Mesendoderm (in vitro differentiated cells): ENCODE results near the gene CLECL1.
"Not testable (repeated sequence)": the region's sequence is repeated elsewhere in the genome, so short reads cannot be mapped to it uniquely, and the experiment has no call there.

ENCODE experiments used
- DNase-seq: peaks from one replicate; pipeline ENCODE4 v3.0.0; 2013
- H2AK5ac ChIP-seq: 2 replicates; pipeline ENCODE4 v1.6.1; 2013; ENCODE audit warnings: low read length, inconsistent platforms
- H2BK120ac ChIP-seq: 2 replicates; pipeline ENCODE4 v1.6.1; 2013; ENCODE audit warnings: low read depth, mild to moderate bottlenecking, low read length, moderate library complexity, mixed read lengths
- H2BK15ac ChIP-seq: replicated peaks from 2 replicates; pipeline ENCODE4 v1.6.1; 2013; ENCODE audit warnings: low read depth, mild to moderate bottlenecking, moderate library complexity
- H2BK5ac ChIP-seq: 2 replicates; pipeline ENCODE4 v1.6.1; 2013; ENCODE audit warnings: low read length, inconsistent platforms
- H3K18ac ChIP-seq: 2 replicates; pipeline ENCODE4 v1.6.1; 2013; ENCODE audit warnings: mild to moderate bottlenecking, low read length, mixed read lengths
- H3K23ac ChIP-seq: one replicate; pipeline ENCODE4 v1.6.1; 2013; ENCODE audit warnings: low read length
- H3K27ac ChIP-seq: 2 replicates; pipeline ENCODE4 v1.5.1; 2013; ENCODE audit warnings: low read depth, mild to moderate bottlenecking, inconsistent platforms, low read length, moderate library complexity
- H3K27me3 ChIP-seq: 2 replicates; pipeline ENCODE4 v1.6.1; 2013; ENCODE audit warnings: low read length, control low read depth, mild to moderate bottlenecking, inconsistent platforms; ENCODE audit not compliant: insufficient read depth, poor library complexity
- H3K36me3 ChIP-seq: 2 replicates; pipeline ENCODE4 v1.6.1; 2013; ENCODE audit warnings: low read length, inconsistent platforms; ENCODE audit not compliant: control insufficient read depth, insufficient read depth
- H3K4ac ChIP-seq: one replicate; pipeline ENCODE4 v1.6.1; 2013; ENCODE audit warnings: low read depth, mild to moderate bottlenecking, low read length, moderate library complexity
- H3K4me1 ChIP-seq: 2 replicates; pipeline ENCODE4 v1.6.1; 2013; ENCODE audit warnings: low read depth, low read length, inconsistent platforms; ENCODE audit not compliant: control insufficient read depth
- H3K4me2 ChIP-seq: 2 replicates; pipeline ENCODE4 v1.6.1; 2013; ENCODE audit warnings: low read length
- H3K4me3 ChIP-seq: 2 replicates; pipeline ENCODE4 v1.5.1; 2013; ENCODE audit warnings: mild to moderate bottlenecking, low read length
- H3K56ac ChIP-seq: one replicate; pipeline ENCODE4 v1.6.1; 2013; ENCODE audit warnings: low read length
- H3K79me1 ChIP-seq: 2 replicates; pipeline ENCODE4 v1.6.1; 2013; ENCODE audit warnings: low read length, inconsistent platforms
- H3K79me2 ChIP-seq: 2 replicates; pipeline ENCODE4 v1.6.1; 2013; ENCODE audit warnings: mild to moderate bottlenecking, low read length; ENCODE audit not compliant: control insufficient read depth, insufficient read depth
- H3K9ac ChIP-seq: 2 replicates; pipeline ENCODE4 v1.6.1; 2013; ENCODE audit warnings: low read length, inconsistent platforms
- H4K5ac ChIP-seq: one replicate; pipeline ENCODE4 v1.6.1; 2013; ENCODE audit warnings: low read length
- H4K8ac ChIP-seq: one replicate; pipeline ENCODE4 v1.6.1; 2013; ENCODE audit warnings: low read depth, mild to moderate bottlenecking, control low read depth, low read length, moderate library complexity
- WGBS: extraction: QIAGEN DNeasy Blood & Tissue Kit; methylation state at CpG from one replicate; pipeline ENCODE4 v1.1.7; 2013; ENCODE audit warnings: low lambda C conversion rate, missing lambda C conversion rate; ENCODE audit not compliant: insufficient coverage; ENCODE audit errors: extremely low coverage; 5-methylcytosine and 5-hydroxymethylcytosine counted together

Gene CLECL1

DNA sequence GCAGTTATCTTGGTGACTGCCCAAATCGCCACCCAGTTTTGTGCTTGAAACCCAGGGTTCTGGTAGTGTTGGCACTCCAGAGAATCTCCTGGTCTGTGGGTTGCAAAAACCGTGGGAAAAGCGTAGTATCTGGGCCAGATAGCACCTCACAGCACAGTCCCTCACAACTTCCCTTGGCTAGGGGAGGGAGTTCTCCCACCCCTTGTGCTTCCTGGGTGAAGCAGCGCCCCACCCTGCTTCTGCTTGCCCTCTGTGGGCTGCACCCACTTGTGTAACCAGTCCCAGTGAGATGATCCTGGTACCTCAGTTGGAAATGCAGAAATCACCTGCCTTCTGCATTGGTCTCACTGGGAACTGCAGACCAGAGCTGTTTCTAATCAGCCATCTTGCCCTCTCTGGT is 47.0 kb downstream of the CLECL1 start:
- no peak overlapping the region for H3K4me2 ChIP-seq
- H3K27me3 ChIP-seq, result no peaks in the 10 kb centered on the region
- H3K4ac ChIP-seq, result no peak overlapping the region
- no CpG with 5 or more reads among the region's 4 CpGs for WGBS
- H4K8ac ChIP-seq, result no peak overlapping the region
- H3K9ac ChIP-seq, result no peak overlapping the region
- no peak overlapping the region for H3K4me3 ChIP-seq
- H3K23ac ChIP-seq, result no peak overlapping the region
- no peaks in the 10 kb centered on the region for H3K79me2 ChIP-seq
- H2AK5ac ChIP-seq, result no peak overlapping the region
- no peaks in the 10 kb centered on the region for H3K4me1 ChIP-seq
- H2BK5ac ChIP-seq, result no peak overlapping the region
- DNase-seq, result no peak
- H3K27ac ChIP-seq, result no peak overlapping the region
- no peak overlapping the region for H3K56ac ChIP-seq
- H2BK15ac ChIP-seq, result no peak overlapping the region
- no peak overlapping the region for H4K5ac ChIP-seq
- H3K36me3 ChIP-seq, result no peaks in the 10 kb centered on the region
- no peak overlapping the region for H3K18ac ChIP-seq
- H3K79me1 ChIP-seq, result no peaks in the 10 kb centered on the region
- no peak overlapping the region for H2BK120ac ChIP-seq

GRCh38 chr12:9685366-9685765 is 47.5 kb downstream of the CLECL1 start:
- not testable (repeated sequence) for H3K36me3 ChIP-seq, H2BK5ac ChIP-seq, H2BK120ac ChIP-seq, H4K8ac ChIP-seq, DNase-seq, H3K4me1 ChIP-seq, H3K4me3 ChIP-seq, H3K27me3 ChIP-seq, H3K79me1 ChIP-seq, H3K23ac ChIP-seq, H3K4me2 ChIP-seq, H3K18ac ChIP-seq, H3K4ac ChIP-seq, H2BK15ac ChIP-seq, H3K9ac ChIP-seq, H4K5ac ChIP-seq, H2AK5ac ChIP-seq, H3K79me2 ChIP-seq, H3K27ac ChIP-seq, H3K56ac ChIP-seq
- WGBS, result no CpG with 5 or more reads among the region's 5 CpGs

- not testable (repeated sequence) for H2BK15ac ChIP-seq, H3K27me3 ChIP-seq, H3K4ac ChIP-seq, H3K79me1 ChIP-seq, H4K8ac ChIP-seq, DNase-seq, H2AK5ac ChIP-seq, H4K5ac ChIP-seq, H3K36me3 ChIP-seq, H3K23ac ChIP-seq, H3K56ac ChIP-seq, H3K79me2 ChIP-seq, H3K9ac ChIP-seq, H3K4me2 ChIP-seq, H3K4me3 ChIP-seq, H2BK120ac ChIP-seq, H3K18ac ChIP-seq, H3K27ac ChIP-seq, H2BK5ac ChIP-seq, H3K4me1 ChIP-seq
- WGBS, result no CpG with 5 or more reads among the region's 2 CpGs
Observed at GRCh38 chr12:9682949-9683348, 49.9 kb downstream of the CLECL1 start.

- not testable (repeated sequence) for H2BK5ac ChIP-seq, H3K4me1 ChIP-seq
- no CpG with 5 or more reads among the region's 4 CpGs for WGBS
Observed at GRCh38 chr12:9682508-9682907, 50.4 kb downstream of the CLECL1 start.

GRCh38 chr12:9674226-9674590 is 58.7 kb downstream of the CLECL1 start:
- H3K79me1 ChIP-seq, result no peaks in the 10 kb centered on the region
- H3K79me2 ChIP-seq, result no peaks in the 10 kb centered on the region
- H3K27ac ChIP-seq, result no peak overlapping the region
- no peak for DNase-seq
- H3K4ac ChIP-seq, result no peak overlapping the region
- no peak overlapping the region for H3K4me3 ChIP-seq
- H2BK5ac ChIP-seq, result no peak overlapping the region
- H3K27me3 ChIP-seq, result no peaks in the 10 kb centered on the region
- no peak overlapping the region for H3K18ac ChIP-seq
- no CpG with 5 or more reads among the region's 2 CpGs for WGBS
- H3K4me2 ChIP-seq, result no peak overlapping the region
- H3K23ac ChIP-seq, result no peak overlapping the region
- H3K36me3 ChIP-seq, result no peaks in the 10 kb centered on the region
- H3K56ac ChIP-seq, result no peak overlapping the region
- H4K8ac ChIP-seq, result no peak overlapping the region
- H2BK15ac ChIP-seq, result no peak overlapping the region
- H4K5ac ChIP-seq, result no peak overlapping the region
- no peak overlapping the region for H2AK5ac ChIP-seq
- H3K4me1 ChIP-seq, result peaks cover 4% of the 10 kb centered on the region
- H3K9ac ChIP-seq, result no peak overlapping the region
- H2BK120ac ChIP-seq, result no peak overlapping the region

More at GRCh38 chr12:9682508-9682907, 50.4 kb downstream of the CLECL1 start:
- H3K56ac ChIP-seq, DNase-seq, H3K23ac ChIP-seq, H3K27ac ChIP-seq, H3K36me3 ChIP-seq, H3K27me3 ChIP-seq, H2BK120ac ChIP-seq, H3K79me2 ChIP-seq, H3K4me3 ChIP-seq, H4K5ac ChIP-seq, H3K79me1 ChIP-seq, H3K9ac ChIP-seq, H2BK15ac ChIP-seq, H3K4me2 ChIP-seq, H3K18ac ChIP-seq, H2AK5ac ChIP-seq, H4K8ac ChIP-seq, H3K4ac ChIP-seq: not testable (repeated sequence)

DNA sequence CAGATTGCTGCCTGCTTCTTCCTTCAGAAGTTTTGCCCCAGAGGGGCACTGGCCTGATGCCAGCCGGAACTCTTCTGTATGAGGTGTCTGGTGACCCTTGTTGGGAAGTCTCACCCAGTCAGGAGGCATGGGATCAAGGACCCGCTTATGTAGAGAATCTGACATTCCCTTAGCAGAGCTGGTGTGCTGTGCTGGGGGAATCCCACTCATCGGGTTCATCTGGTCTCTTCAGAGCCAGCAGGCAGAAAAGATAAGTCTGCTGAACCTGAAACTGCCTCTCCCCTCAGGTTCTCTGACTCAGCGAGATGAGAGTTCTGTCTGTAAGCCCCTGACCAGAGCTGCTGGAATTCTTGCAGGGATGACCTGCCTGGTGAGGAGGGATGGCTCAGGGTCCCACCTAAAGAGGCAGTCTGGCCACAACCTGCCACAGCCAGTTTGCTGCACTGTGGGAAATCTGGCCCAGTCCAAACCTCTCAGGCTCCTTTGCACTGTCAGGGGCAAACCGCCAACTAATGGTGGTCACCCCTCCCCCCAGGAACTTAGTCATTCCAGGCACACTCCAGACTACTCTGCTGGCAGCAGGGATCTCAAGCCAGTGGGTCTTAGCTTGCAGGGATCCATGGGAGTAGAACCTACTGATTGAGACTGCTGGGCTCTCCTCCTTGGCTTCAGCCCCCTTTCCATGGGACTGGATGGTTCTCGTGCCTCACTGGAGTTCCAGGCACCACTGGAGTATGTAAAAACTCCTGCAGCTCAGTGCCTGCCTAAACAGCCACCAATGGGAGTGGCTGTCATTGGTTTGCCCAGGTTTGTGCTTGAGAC is 59.3 kb downstream of the CLECL1 start:
- H3K4me3 ChIP-seq, result no peak overlapping the region
- no peak overlapping the region for H3K18ac ChIP-seq
- peaks cover 4% of the 10 kb centered on the region for H3K4me1 ChIP-seq
- H2BK15ac ChIP-seq, result no peak overlapping the region
- no peaks in the 10 kb centered on the region for H3K27me3 ChIP-seq
- H2AK5ac ChIP-seq, result no peak overlapping the region
- no peak overlapping the region for H3K4me2 ChIP-seq
- H3K79me1 ChIP-seq, result no peaks in the 10 kb centered on the region
- no peak overlapping the region for H3K4ac ChIP-seq
- H3K9ac ChIP-seq, result no peak overlapping the region
- no peaks in the 10 kb centered on the region for H3K36me3 ChIP-seq
- no CpG with 5 or more reads among the region's 6 CpGs for WGBS
- no peak overlapping the region for H2BK120ac ChIP-seq
- H3K23ac ChIP-seq, result no peak overlapping the region
- peak overlapping the region; percentile 10 for H3K56ac ChIP-seq
- no peaks in the 10 kb centered on the region for H3K79me2 ChIP-seq
- peak; percentile 79 for DNase-seq
- no peak overlapping the region for H2BK5ac ChIP-seq
- no peak overlapping the region for H4K8ac ChIP-seq
- no peak overlapping the region for H4K5ac ChIP-seq
- no peak overlapping the region for H3K27ac ChIP-seq
